H1 (cell line): Measurements from ENCODE around the gene SUMF2. TPM values are rescaled to one million over a fixed set of nuclear protein-coding genes. Genes with fewer than 3 reads are reported as not detected.

Experiments used
- CTCF ChIA-PET: fragments of 300-600 bp; sonication (Branson Sonifier 250); formaldehyde crosslinking; loops from one replicate; lab custom pipeline; 2021; ENCODE audit not compliant: partially characterized antibody; lab: Charles Lee
- POLR2A ChIA-PET: fragments of 300-600 bp; sonication (Branson Sonifier 250); formaldehyde crosslinking; loops from one replicate; lab custom pipeline; 2021; ENCODE audit warnings: inconsistent platforms; ENCODE audit not compliant: partially characterized antibody; lab: Charles Lee
- DNase-seq, 2 experiments: peaks; one replicate each; pipeline versions ENCODE4 v3.0.0 to v3.0.0-alpha.2; 2010 to 2022; ENCODE audit warnings: low spot score in 2 of 2, low read depth in 1 of 2, mixed read lengths in 1 of 2
- FAIRE-seq: peaks from 2 replicates; lab custom pipeline; 2011; peaks lifted over from hg19 to GRCh38; lab: Jason Lieb, UNC
- H2AFZ ChIP-seq: 2 replicates; pipeline ENCODE4 v1.8.1; 2012; ENCODE audit warnings: low read length, inconsistent platforms
- H2AK5ac ChIP-seq: 2 replicates; pipeline ENCODE4 v1.6.1; 2013; ENCODE audit warnings: low read depth, low read length
- H2BK120ac ChIP-seq: replicated peaks from 2 replicates; pipeline ENCODE3; 2013; ENCODE audit warnings: low read depth, low read length, inconsistent platforms
- H2BK12ac ChIP-seq: 2 replicates; pipeline ENCODE4 v1.6.1; 2013; ENCODE audit warnings: low read depth, low read length
- H2BK15ac ChIP-seq: 2 replicates; pipeline ENCODE4 v1.6.1; 2013; ENCODE audit warnings: low read length
- H2BK20ac ChIP-seq: 2 replicates; pipeline ENCODE4 v1.6.1; 2013; ENCODE audit warnings: low read length
- H2BK5ac ChIP-seq: 2 replicates; pipeline ENCODE4 v1.6.1; 2013; ENCODE audit warnings: low read depth, low read length
- H3K14ac ChIP-seq: 2 replicates; pipeline ENCODE4 v1.6.1; 2013; ENCODE audit warnings: inconsistent platforms; ENCODE audit not compliant: insufficient read length
- H3K18ac ChIP-seq: 2 replicates; pipeline ENCODE4 v1.6.1; 2013; ENCODE audit warnings: low read length; ENCODE audit errors: extremely low read depth
- H3K23ac ChIP-seq: 2 replicates; pipeline ENCODE4 v1.6.1; 2013; ENCODE audit warnings: inconsistent platforms; ENCODE audit not compliant: insufficient read length
- H3K23me2 ChIP-seq: 2 replicates; pipeline ENCODE4 v1.6.1; 2013; ENCODE audit warnings: low read depth, low read length
- H3K27ac ChIP-seq: 2 replicates; pipeline ENCODE4 v1.6.1; 2011; ENCODE audit warnings: low read depth, low read length, inconsistent platforms
- H3K27me3 ChIP-seq, 4 experiments: replicated peaks in 1 of 4; 1 replicate in 1 of 4; 2 replicates in 3 of 4; pipeline versions ENCODE4 v1.6.1 to v1.8.1; 2011 to 2013; ENCODE audit warnings: low read length in 3 of 4, mild to moderate bottlenecking in 3 of 4, inconsistent platforms in 2 of 4, mixed read lengths in 2 of 4, moderate library complexity in 1 of 4; ENCODE audit not compliant: control insufficient read depth in 3 of 4, insufficient read depth in 3 of 4; ENCODE audit errors: extremely low read depth in 1 of 4
- H3K36me3 ChIP-seq, 4 experiments: 2 replicates each; pipeline versions ENCODE4 v1.6.1 to v1.8.1; 2011 to 2013; ENCODE audit warnings: mild to moderate bottlenecking in 4 of 4, low read length in 3 of 4, moderate library complexity in 2 of 4, control low read depth in 1 of 4, inconsistent platforms in 1 of 4; ENCODE audit not compliant: insufficient read depth in 4 of 4, control insufficient read depth in 2 of 4
- H3K4ac ChIP-seq: replicated peaks from 2 replicates; pipeline ENCODE3; 2013; ENCODE audit warnings: low read length, low read depth, mixed read lengths, inconsistent platforms; ENCODE audit not compliant: insufficient read length
- H3K4me1 ChIP-seq, 4 experiments: replicated peaks in 1 of 4; 1 replicate in 1 of 4; 2 replicates in 3 of 4; pipeline versions ENCODE4 v1.6.1 to v1.8.1; 2011 to 2013; ENCODE audit warnings: low read length in 3 of 4, inconsistent platforms in 2 of 4, mixed read lengths in 1 of 4; ENCODE audit not compliant: insufficient read depth in 4 of 4, control insufficient read depth in 3 of 4
- H3K4me2 ChIP-seq, 2 experiments: 2 replicates each; pipeline versions ENCODE4 v1.6.1 to v1.8.1; 2011 to 2013; ENCODE audit warnings: low read depth in 2 of 2, low read length in 2 of 2, control low read depth in 1 of 2, inconsistent platforms in 1 of 2, mild to moderate bottlenecking in 1 of 2; ENCODE audit not compliant: insufficient read depth in 1 of 2
- H3K4me3 ChIP-seq, 4 experiments: fragments of 200-600, 300-600 bp in 1 of 4; sonication (generic), shearing (Covaris generic), sonication (Bioruptor Twin) in 1 of 4; 2 replicates each; pipeline versions ENCODE4 v1.5.1 to v1.8.1; 2011 to 2016; ENCODE audit warnings: low read length in 4 of 4, low read depth in 3 of 4, control low read depth in 2 of 4, inconsistent platforms in 2 of 4, mild to moderate bottlenecking in 2 of 4, mixed read lengths in 1 of 4, moderate library complexity in 1 of 4; ENCODE audit not compliant: insufficient read depth in 2 of 4; ENCODE audit errors: extremely low read depth in 1 of 4
- H3K56ac ChIP-seq: replicated peaks from 2 replicates; pipeline ENCODE3; 2013; ENCODE audit warnings: low read depth, mild to moderate bottlenecking, mixed read lengths, low read length, inconsistent platforms; ENCODE audit not compliant: insufficient read length
- H3K79me1 ChIP-seq: 2 replicates; pipeline ENCODE4 v1.6.1; 2013; ENCODE audit warnings: low read depth, low read length, control low read depth
- H3K79me2 ChIP-seq, 2 experiments: 2 replicates each; pipeline versions ENCODE4 v1.6.1 to v1.8.1; 2012 to 2013; ENCODE audit warnings: low read length in 2 of 2, mild to moderate bottlenecking in 2 of 2, inconsistent platforms in 1 of 2; ENCODE audit not compliant: insufficient read depth in 2 of 2, control insufficient read depth in 1 of 2
- H3K9ac ChIP-seq, 4 experiments: replicated peaks in 1 of 4; 1 replicate in 1 of 4; 2 replicates in 3 of 4; pipeline versions ENCODE4 v1.6.1 to v1.8.1; 2011 to 2013; ENCODE audit warnings: low read depth in 3 of 4, low read length in 3 of 4, control low read depth in 2 of 4, mild to moderate bottlenecking in 2 of 4, moderate library complexity in 2 of 4, inconsistent platforms in 1 of 4; ENCODE audit errors: extremely low read depth in 1 of 4
- H3K9me3 ChIP-seq, 2 experiments: 2 replicates each; pipeline versions ENCODE4 v1.6.1 to v1.8.1; 2012 to 2013; ENCODE audit warnings: mild to moderate bottlenecking in 2 of 2, moderate library complexity in 2 of 2, control low read depth in 1 of 2, inconsistent platforms in 1 of 2, low read depth in 1 of 2, low read length in 1 of 2, mixed read lengths in 1 of 2; ENCODE audit not compliant: insufficient read depth in 2 of 2
- H4K20me1 ChIP-seq, 2 experiments: replicated peaks in 1 of 2; 2 replicates each; pipeline versions ENCODE3 to v1.8.1; 2011 to 2013; ENCODE audit warnings: inconsistent platforms in 2 of 2, low read length in 2 of 2, mild to moderate bottlenecking in 1 of 2; ENCODE audit not compliant: insufficient read depth in 2 of 2, control insufficient read depth in 1 of 2
- H4K5ac ChIP-seq: 2 replicates; pipeline ENCODE4 v1.6.1; 2013; ENCODE audit warnings: low read length, low read depth, mixed read lengths, inconsistent platforms; ENCODE audit not compliant: insufficient read length
- H4K8ac ChIP-seq: 2 replicates; pipeline ENCODE4 v1.8.0; 2013; ENCODE audit warnings: mild to moderate bottlenecking, moderate library complexity, low read length, inconsistent platforms; ENCODE audit not compliant: insufficient read depth; ENCODE audit errors: extremely low read depth
- H4K91ac ChIP-seq: replicated peaks from 2 replicates; pipeline ENCODE3; 2013; ENCODE audit warnings: low read length, mixed read lengths, inconsistent platforms; ENCODE audit not compliant: insufficient read length
- EGR1 ChIP-seq: IDR thresholded peaks from 2 replicates; pipeline ENCODE4 v1.6.1; 2011; ENCODE audit warnings: low read depth, low read length, borderline replicate concordance
- HDAC6 ChIP-seq: IDR thresholded peaks from one replicate; pipeline ENCODE4 v1.7.1; 2012; ENCODE audit warnings: low read depth, mild to moderate bottlenecking, inconsistent platforms, low read length, moderate library complexity
- NRF1 ChIP-seq: IDR thresholded peaks from 2 replicates; pipeline ENCODE4 v1.6.1; 2011; ENCODE audit warnings: mild to moderate bottlenecking, low read depth, low read length, improper control_type of control experiment
- PHF8 ChIP-seq: fragments of 200-600 bp; sonication (generic); conservative IDR thresholded peaks from 2 replicates; pipeline ENCODE4 v1.7.1; 2012; ENCODE audit warnings: low read depth, mild to moderate bottlenecking, inconsistent platforms, low read length, moderate library complexity
- POLR2AphosphoS5 ChIP-seq: IDR thresholded peaks from 2 replicates; pipeline ENCODE4 v1.6.1; 2011; ENCODE audit warnings: low read depth, low read length
- RBBP5 ChIP-seq: IDR thresholded peaks from 2 replicates; pipeline ENCODE4 v1.7.1; 2012; ENCODE audit warnings: low read depth, mild to moderate bottlenecking, inconsistent platforms, low read length, moderate library complexity, borderline replicate concordance
- YY1 ChIP-seq: IDR thresholded peaks from 2 replicates; pipeline ENCODE4 v1.6.1; 2011; ENCODE audit warnings: low read depth, mild to moderate bottlenecking, low read length
- WGBS, 2 experiments: shearing (Covaris generic) in 1 of 2; methylation state at CpG; one replicate each; pipeline versions ENCODE4 v1.1.6 to v1.1.7; 2013 to 2015; ENCODE audit warnings: low lambda C conversion rate in 2 of 2, mixed read lengths in 2 of 2, inconsistent platforms in 1 of 2, low coverage in 1 of 2, missing lambda C conversion rate in 1 of 2; ENCODE audit not compliant: insufficient replicate concordance in 2 of 2, insufficient coverage in 1 of 2, insufficient read length in 1 of 2; ENCODE audit errors: extremely low coverage in 1 of 2, missing lambda C conversion rate in 1 of 2; 5-methylcytosine and 5-hydroxymethylcytosine counted together
- polyA plus RNA-seq, 7 experiments: library from polyadenylated mRNA; depleted of rRNA in 3 of 7; stranded (reverse) in 5 of 7; unstranded in 2 of 7; fragments of >200 nt in 5 of 7; fragments of 200-250 nt in 2 of 7; gene quantifications; 1 replicate in 5 of 7; 2 replicates in 1 of 7; 4 replicates in 1 of 7; pipeline versions ENCODE4 v1.2.1 to v1.2.3, GENCODE V29; 2011 to 2013; ENCODE audit warnings: missing spikeins in 2 of 7, mixed read lengths in 2 of 7
- total RNA-seq: library from RNA; stranded (reverse); fragmentation: NEBNext Ultra II Directional; extraction: Animal tissue kit (Norgen Biotek cat#: 25700); gene quantifications from 2 replicates; pipeline ENCODE4 v1.2.1, GENCODE V29; 2021
- TF ChIP-seq, protein P1 (sequence below): IDR thresholded peaks from 2 replicates; pipeline ENCODE4 v1.6.1; 2011; ENCODE audit warnings: low read length, improper control_type of control experiment
- TF ChIP-seq, protein P2 (sequence below): IDR thresholded peaks from 2 replicates; pipeline ENCODE4 v1.6.1; 2012; ENCODE audit warnings: inconsistent platforms

SUMF2 gene
- total and polyA plus RNA-seq, 2 of the 8 experiments (the other 6 are each of a cell fraction or from before 2014, with no cell fraction given) = 39.8 to 59.2 TPM

DNA sequence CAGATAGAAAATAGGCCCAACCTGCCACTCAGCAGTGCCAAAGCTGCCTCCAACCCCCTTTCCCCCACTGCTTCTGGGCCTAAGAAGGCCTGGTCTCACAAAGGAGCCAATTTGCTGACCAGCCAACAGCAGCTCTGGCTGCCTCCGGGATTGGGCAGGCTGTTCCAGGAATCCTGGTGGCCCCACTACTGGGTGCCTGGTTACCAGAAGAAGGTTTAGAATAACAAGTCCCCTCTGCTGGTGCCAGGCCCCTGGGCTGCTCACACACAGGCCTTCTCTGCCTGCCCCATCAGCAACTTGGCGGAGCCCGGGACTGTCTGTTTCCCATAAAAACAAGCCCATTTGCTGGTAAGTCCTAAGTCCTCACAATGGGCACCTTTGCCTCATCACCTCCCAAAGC lies 27.5 kb downstream of the SUMF2 start:
- POLR2A ChIA-PET = interaction anchor here (1.5 to 3.3 kb wide), 3 partner anchors 9 to 57 kb away, joined by 6 to 18 read pairs (median 7); no protein-coding TSS in a partner anchor
- Histone ChIP-seq H4K20me1 (no peaks in the 10 kb centered on the region), H2BK15ac (no peak overlapping the region)
- no peak for TF ChIP-seq EGR1
- TF ChIP-seq PHF8 = no peak
- no peak for TF ChIP-seq NRF1
- TF ChIP-seq, protein P1, sequence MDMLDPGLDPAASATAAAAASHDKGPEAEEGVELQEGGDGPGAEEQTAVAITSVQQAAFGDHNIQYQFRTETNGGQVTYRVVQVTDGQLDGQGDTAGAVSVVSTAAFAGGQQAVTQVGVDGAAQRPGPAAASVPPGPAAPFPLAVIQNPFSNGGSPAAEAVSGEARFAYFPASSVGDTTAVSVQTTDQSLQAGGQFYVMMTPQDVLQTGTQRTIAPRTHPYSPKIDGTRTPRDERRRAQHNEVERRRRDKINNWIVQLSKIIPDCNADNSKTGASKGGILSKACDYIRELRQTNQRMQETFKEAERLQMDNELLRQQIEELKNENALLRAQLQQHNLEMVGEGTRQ = no peak
- no peak for TF ChIP-seq POLR2AphosphoS5
- TF ChIP-seq RBBP5 = no peak
- no peak for TF ChIP-seq YY1
- TF ChIP-seq, protein P2, sequence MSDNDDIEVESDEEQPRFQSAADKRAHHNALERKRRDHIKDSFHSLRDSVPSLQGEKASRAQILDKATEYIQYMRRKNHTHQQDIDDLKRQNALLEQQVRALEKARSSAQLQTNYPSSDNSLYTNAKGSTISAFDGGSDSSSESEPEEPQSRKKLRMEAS = no peak
- TF ChIP-seq HDAC6 = no peak
- TF ChIP-seq, all 59 proteins: peak for 0
- H3K56ac ChIP-seq = no peak overlapping the region
- no peaks in the 10 kb centered on the region for H3K79me2 ChIP-seq
- H2BK120ac ChIP-seq = no peak overlapping the region
- no peak overlapping the region for H2AK5ac ChIP-seq
- no peaks in the 10 kb centered on the region for H3K23me2 ChIP-seq
- no peak overlapping the region for H4K8ac ChIP-seq
- H4K91ac ChIP-seq = no peak overlapping the region
- no peak overlapping the region for H2BK5ac ChIP-seq
- no peak overlapping the region for H2AFZ ChIP-seq
- H3K9me3 ChIP-seq = peaks cover 0 to 3% of the 10 kb centered on the region in 2 experiments; a peak in 2 of 4 replicates
- no peak overlapping the region for H3K27ac ChIP-seq
- H3K23ac ChIP-seq = no peak overlapping the region
- H4K5ac ChIP-seq = no peak overlapping the region
- H3K18ac ChIP-seq = no peak overlapping the region
- no peak overlapping the region for H3K9ac ChIP-seq
- no peak overlapping the region for H3K14ac ChIP-seq
- no peak overlapping the region for H2BK12ac ChIP-seq
- CTCF ChIA-PET = interaction anchor here (1.0 to 3.8 kb wide), 2 partner anchors 12 to 119 kb away, joined by 3 to 23 read pairs; no protein-coding TSS in a partner anchor
- H2BK20ac ChIP-seq = no peak overlapping the region
- FAIRE-seq (no peak), DNase-seq (no peak)
- no peak overlapping the region for H3K4ac ChIP-seq
- H3K27me3 ChIP-seq = no peaks in the 10 kb centered on the region
- H3K4me2 ChIP-seq = no peak overlapping the region
- H3K4me1 ChIP-seq = no peaks in the 10 kb centered on the region; a peak in 2 of 7 replicates
- 84% methylated on average over 3 of the region's 3 CpGs; no CpG with 5 or more reads in 1 of the 2 experiments for WGBS, 2 experiments
- H3K79me1 ChIP-seq = no peaks in the 10 kb centered on the region
- H3K36me3 ChIP-seq = no peaks in the 10 kb centered on the region
- H3K4me3 ChIP-seq = no peak overlapping the region
